Ovary (tissue), 9 donors: ENCODE data around the gene FGF19. TPM values are rescaled to one million over a fixed set of nuclear protein-coding genes. Genes with fewer than 3 reads are reported as not detected.

Experiments used
- DNase-seq, 5 donors: peaks; one replicate each; pipeline ENCODE4 v3.0.0-alpha.2; 2019 to 2020
- H3K27ac ChIP-seq, 2 donors: fragments of 200-600 bp; one replicate each; pipeline versions ENCODE4 v1.5.1 to v1.8.0; 2019 to 2022
- H3K27me3 ChIP-seq: fragments of 200-600 bp; one replicate; pipeline ENCODE4 v1.8.0; 2022
- H3K36me3 ChIP-seq: fragments of 200-600 bp; sonication (generic); one replicate; pipeline ENCODE4 v1.5.1; 2019
- H3K4me1 ChIP-seq: one replicate; pipeline ENCODE4 v1.8.1; 2013; ENCODE audit warnings: mild to moderate bottlenecking, moderate library complexity; ENCODE audit not compliant: insufficient read depth
- H3K4me3 ChIP-seq: fragments of 200-600 bp; sonication (generic); one replicate; pipeline ENCODE4 v1.5.1; 2017
- H3K9me3 ChIP-seq, 2 donors: fragments of 200-600 bp in 1 of 2; sonication (generic) in 1 of 2; one replicate each; pipeline versions ENCODE4 v1.5.1 to v1.8.1; 2013 to 2019; ENCODE audit warnings: mild to moderate bottlenecking in 1 of 2, moderate library complexity in 1 of 2
- CTCF ChIP-seq, 3 donors: fragments of 450-650 bp in 2 of 3; fragments of 200-600 bp in 1 of 3; IDR thresholded peaks; one replicate each; pipeline versions ENCODE4 v1.5.1 to v1.8.0; 2016 to 2022; ENCODE audit warnings: antibody characterized with exemption in 3 of 3, mild to moderate bottlenecking in 1 of 3
- EP300 ChIP-seq: sonication (generic); formaldehyde crosslinking; IDR thresholded peaks from one replicate; pipeline ENCODE4 v1.6.1; 2017; ENCODE audit warnings: antibody characterized with exemption
- POLR2A ChIP-seq: fragments of 450-650 bp; IDR thresholded peaks from one replicate; pipeline ENCODE4 v1.6.1; 2017; ENCODE audit warnings: antibody characterized with exemption, mild to moderate bottlenecking, moderate library complexity
- WGBS, 3 donors: extraction: QIAGEN DNeasy Blood & Tissue Kit in 1 of 3; methylation state at CpG; one replicate each; pipeline versions ENCODE4 v1.1.5 to v1.1.7; 2013 to 2017; 5-methylcytosine and 5-hydroxymethylcytosine counted together
- intact Hi-C, 4 donors: fragments of 100-400 bp; cut with DNase I; formaldehyde crosslinking; loops; one replicate each; pipeline versions ENCODE4 v1.11.0 to v1.15.1; 2022 to 2023
- polyA plus RNA-seq, 2 donors: library from polyadenylated mRNA; stranded (reverse); fragments of 200-250 nt in 1 of 2; fragments of 350-450 nt in 1 of 2; fragmentation: Illumina TruSeq in 1 of 2; extraction: RNeasy Lipid Tissue Mini Kit (QIAGEN cat#74804) in 1 of 2; gene quantifications; one replicate each; pipeline ENCODE4 v1.2.3, GENCODE V29; 2013 to 2014
- total RNA-seq, 7 donors: library from RNA; depleted of rRNA in 2 of 7; stranded (reverse); fragments of >200 nt in 2 of 7; fragmentation: NEBNext Ultra II Directional in 3 of 7; extraction: Animal tissue kit (Norgen Biotek cat#: 25700) in 3 of 7; gene quantifications; one replicate each; pipeline versions ENCODE4 v1.1.0 to v1.2.4, GENCODE V29; 2016 to 2023
- donor health status: DM: no; HTN: no; CAD: no; lungs with moderate emphysema.
- donor health status: DM: no; HTN: no; CAD: no.
- donor health status: Bipolar disorder and iron deficiency.
- donor health status: DM: yes; HTN: yes; CAD: no.
- donor health status: DM: no; HTN: no; CAD: no.
- donor health status: DM: yes; HTN: yes; CAD: no.

Gene FGF19
- total and polyA plus RNA-seq, 9 donors, result 0.31 TPM; not detected in 8

- WGBS, 3 donors, result 84 to 89% (median 85%) methylated on average over 6 of the region's 6 CpGs
- no peak for DNase-seq
- TF ChIP-seq POLR2A (no peak), EP300 (no peak), CTCF (IDR thresholded peaks at IDR 0.05) (no peak)
- no peaks in the 10 kb centered on the region for H3K36me3 ChIP-seq
- H3K27me3 ChIP-seq, result no peaks in the 10 kb centered on the region
- peaks cover 1% of the 10 kb centered on the region for H3K4me1 ChIP-seq
- no peak overlapping the region for H3K27ac ChIP-seq
- intact Hi-C loops, result loop anchor here in 3 of 4 donors (5.0 to 10.0 kb wide), 3 partner anchors 203 to 513 kb away; no protein-coding TSS in a partner anchor
- no peak overlapping the region for H3K4me3 ChIP-seq
- H3K9me3 ChIP-seq, result no peaks in the 10 kb centered on the region
These were observed 21.6 kb downstream of the FGF19 start for GRCh38 chr11:69682221-69682620.

GRCh38 chr11:69680688-69681087 is 23.1 kb downstream of the FGF19 start:
- H3K4me1 ChIP-seq, result peaks cover under 1% of the 10 kb centered on the region
- no peak for TF ChIP-seq CTCF (IDR thresholded peaks at IDR 0.05)
- TF ChIP-seq POLR2A, result no peak
- no peak for TF ChIP-seq EP300
- H3K4me3 ChIP-seq, result no peak overlapping the region
- intact Hi-C loops, result loop anchor here in 3 of 4 donors (5.0 to 10.0 kb wide), 3 partner anchors 204 to 514 kb away; no protein-coding TSS in a partner anchor
- DNase-seq, result no peak
- H3K9me3 ChIP-seq, result no peaks in the 10 kb centered on the region
- no peaks in the 10 kb centered on the region for H3K36me3 ChIP-seq
- 90 to 93% (median 90%) methylated on average over 5 of the region's 5 CpGs for WGBS, 3 donors
- H3K27ac ChIP-seq, result no peak overlapping the region
- no peaks in the 10 kb centered on the region for H3K27me3 ChIP-seq

- TF ChIP-seq CTCF (IDR thresholded peaks at IDR 0.05), result no peak
- no peak for TF ChIP-seq EP300
- TF ChIP-seq POLR2A, result no peak
- Histone ChIP-seq H3K36me3 (no peaks in the 10 kb centered on the region), H3K4me3 (no peak overlapping the region), H3K27me3 (no peaks in the 10 kb centered on the region), H3K27ac (no peak overlapping the region), H3K4me1 (peaks cover 9% of the 10 kb centered on the region), H3K9me3 (no peaks in the 10 kb centered on the region)
- WGBS, 3 donors, result 13 to 28% (median 13%) methylated on average over 2 of the region's 2 CpGs
- DNase-seq, result no peak
- intact Hi-C loops, result no loop called here
These were observed 26.1 kb downstream of the FGF19 start for GRCh38 chr11:69677749-69678148.

- 2 to 5% (median 3%) methylated on average over 59 to 72 of the region's 72 CpGs for WGBS, 3 donors
- intact Hi-C loops, result no loop called here
- TF ChIP-seq POLR2A, result peak; percentile 59
- TF ChIP-seq CTCF (IDR thresholded peaks at IDR 0.05), result no peak
- no peak for TF ChIP-seq EP300
These were observed 28.7 kb downstream of the FGF19 start, which contains the start of gene LTO1 for GRCh38 chr11:69674886-69675714. LTO1 (minus strand) TSS chr11:69675353; CDS start chr11:69675239, 114 bp downstream.

More at GRCh38 chr11:69674886-69675714, 28.7 kb downstream of the FGF19 start, which contains the start of gene LTO1:
- Histone ChIP-seq H3K27ac (peak within 1 kb of the TSS in 1 of 2 donors; percentile 37), H3K4me3 (peak within 1 kb of the TSS; percentile 98), H3K9me3 (no peaks in the 10 kb centered on the region), H3K27me3 (no peaks in the 10 kb centered on the region), H3K36me3 (no peaks in the 10 kb centered on the region), H3K4me1 (peaks cover 9% of the 10 kb centered on the region)
- DNase-seq, result peak; percentile 94 to 99 (median 97)
